Caco-2 (cell line): ENCODE results near the gene GRB14. TPM values are rescaled to one million over a fixed set of nuclear protein-coding genes. Genes with fewer than 3 reads are reported as not detected.

ENCODE experiments used
- Bru-seq: library from RNA; stranded (reverse); fragments of 400-500 nt; gene quantifications from one replicate; lab custom pipeline; 2021; lab: Mats Ljungman, UMichigan
- BruChase-seq, 2 experiments: library from RNA; stranded (reverse); fragments of 400-500 nt; gene quantifications; one replicate each; lab custom pipeline; 2021; lab: Mats Ljungman, UMichigan
- BruUV-seq: library from RNA; stranded (reverse); fragments of 400-500 nt; replicated peaks from 2 replicates; lab custom pipeline; 2021; lab: Mats Ljungman, UMichigan
- CTCF ChIA-PET: fragments of 300-600 bp; sonication (Branson Sonifier 250); formaldehyde crosslinking; loops from one replicate; lab custom pipeline; 2022; ENCODE audit warnings: antibody characterized with exemption; lab: Charles Lee
- POLR2A ChIA-PET: fragments of 300-600 bp; sonication (Branson Sonifier 250); formaldehyde crosslinking; loops from one replicate; lab custom pipeline; 2022; ENCODE audit warnings: antibody characterized with exemption; lab: Charles Lee
- DNase-seq, 2 experiments: peaks; one replicate each; pipeline versions ENCODE4 v3.0.0 to v3.0.0-alpha.2; 2020 to 2022
- H3K27me3 ChIP-seq: replicated peaks from 2 replicates; pipeline ENCODE4 v1.6.0; 2011; ENCODE audit warnings: low read length; ENCODE audit not compliant: control insufficient read depth, insufficient read depth
- H3K36me3 ChIP-seq: 2 replicates; pipeline ENCODE4 v1.5.1; 2011; ENCODE audit warnings: low read length; ENCODE audit not compliant: control insufficient read depth, insufficient read depth
- H3K4me1 ChIP-seq: fragments of 250-450 bp; sonication (Bioruptor Pico); 2 replicates; pipeline ENCODE4 v1.5.1; 2020; ENCODE audit warnings: mild to moderate bottlenecking
- H3K4me3 ChIP-seq: 2 replicates; pipeline ENCODE4 v1.5.1; 2011; ENCODE audit warnings: low read depth, mild to moderate bottlenecking, control low read depth, low read length
- H3K9me3 ChIP-seq: fragments of 250-450 bp; sonication (Bioruptor Pico); 2 replicates; pipeline ENCODE4 v1.5.1; 2020; ENCODE audit warnings: mild to moderate bottlenecking, moderate library complexity
- H3K27ac Mint-ChIP-seq: one replicate; pipeline ENCODE4 v1.8.0; 2022; ENCODE audit warnings: mixed read lengths; ENCODE audit not compliant: unreplicated experiment
- H3K27me3 Mint-ChIP-seq: one replicate; pipeline ENCODE4 v1.8.0; 2022; ENCODE audit warnings: mixed read lengths; ENCODE audit not compliant: insufficient read depth, unreplicated experiment
- H3K36me3 Mint-ChIP-seq: one replicate; pipeline ENCODE4 v1.8.0; 2022; ENCODE audit warnings: mild to moderate bottlenecking, mixed read lengths; ENCODE audit not compliant: insufficient read depth, unreplicated experiment
- H3K4me1 Mint-ChIP-seq: one replicate; pipeline ENCODE4 v1.8.0; 2022; ENCODE audit warnings: low read depth, mixed read lengths; ENCODE audit not compliant: unreplicated experiment
- H3K4me3 Mint-ChIP-seq: one replicate; pipeline ENCODE4 v1.8.0; 2022; ENCODE audit warnings: mild to moderate bottlenecking, moderate library complexity, mixed read lengths; ENCODE audit not compliant: unreplicated experiment
- H3K9me3 Mint-ChIP-seq: one replicate; pipeline ENCODE4 v1.8.0; 2022; ENCODE audit warnings: mixed read lengths; ENCODE audit not compliant: unreplicated experiment
- CTCF ChIP-seq, 2 experiments: fragments of 200-600 bp in 1 of 2; IDR thresholded peaks; 1 replicate in 1 of 2; 2 replicates in 1 of 2; pipeline versions ENCODE4 v1.5.1 to v1.8.0; 2011 to 2022; ENCODE audit warnings: antibody characterized with exemption in 1 of 2, control low read depth in 1 of 2, inconsistent platforms in 1 of 2, low read depth in 1 of 2, low read length in 1 of 2, mild to moderate bottlenecking in 1 of 2, moderate library complexity in 1 of 2; ENCODE audit not compliant: insufficient read depth in 1 of 2, severe bottlenecking in 1 of 2, unreplicated experiment in 1 of 2
- intact Hi-C: fragments of 100-400 bp; cut with micrococcal nuclease; formaldehyde crosslinking; loops from one replicate; pipeline ENCODE4 v1.10.0; 2022; ENCODE audit not compliant: unreplicated experiment
- long read RNA-seq: library from polyadenylated mRNA; stranded (forward); transcript quantifications from one replicate; pipeline ENCODE4 v2.0.0, GENCODE V29; 2022
- total RNA-seq: library from RNA; stranded (reverse); gene quantifications from 2 replicates; pipeline ENCODE4 v1.2.3, GENCODE V29; 2022

The GRB14 gene
- total RNA-seq: 10.1 and 12.7 TPM in 2 replicates
- Bru-seq, nascent RNA: percentile 68 among the genes with signal in this experiment
- percentile 67 among the genes with signal in this experiment for BruChase-seq, experiment 1, labeled RNA remaining after a 2-hour chase
- BruChase-seq, experiment 2, labeled RNA remaining after a 6-hour chase: percentile 56 among the genes with signal in this experiment
- long read RNA-seq, transcript GRB14-201 (14 exons, 2,382 nt): major isoform, 23 of 39 reads
- long read RNA-seq, partial matches to known transcripts: 1 of 39 reads
- long read RNA-seq, other reads (novel, unspliced or antisense): 14 of 39 reads

- intact Hi-C loops: loop anchor here (1.0 to 2.0 kb wide), 3 partner anchors 72 to 292 kb away; no protein-coding TSS in a partner anchor
- Mint-ChIP-seq H3K4me3 (peak within 1 kb of the TSS; percentile 85), H3K9me3 (no peaks in the 10 kb centered on the region), H3K4me1 (peaks cover 13% of the 10 kb centered on the region), H3K27me3 (no peaks in the 10 kb centered on the region), H3K36me3 (peaks cover 6% of the 10 kb centered on the region), H3K27ac (peak within 1 kb of the TSS; percentile 63)
- CTCF ChIA-PET: interaction anchor here (0.9 to 1.0 kb wide), 2 partner anchors 20 to 221 kb away, joined by 4 read pairs; partner anchors contain the start of gene COBLL1
- H3K4me3 ChIP-seq: peak within 1 kb of the TSS; percentile 94
- H3K27me3 ChIP-seq: no peaks in the 10 kb centered on the region
- no peaks in the 10 kb centered on the region for H3K36me3 ChIP-seq
- peak; percentile 10 to 18 for TF ChIP-seq CTCF (IDR thresholded peaks at IDR 0.05; ENCODE audit: insufficient read depth in 1 of 2, low read depth in 1 of 2, low read length in 1 of 2, severe bottlenecking in 1 of 2, unreplicated experiment in 1 of 2)
- POLR2A ChIA-PET: no interaction called here
- peak; percentile 85 to 86 for DNase-seq
- BruUV-seq: no TSS peak
- peaks cover 18% of the 10 kb centered on the region for H3K4me1 ChIP-seq
- H3K9me3 ChIP-seq: no peaks in the 10 kb centered on the region
Observed at GRCh38 chr2:164620873-164621763, at the start of gene GRB14. GRB14 (minus strand) TSS chr2:164621482; CDS start chr2:164621309, 173 bp downstream.

- intact Hi-C loops: no loop called here
- BruUV-seq: no TSS peak
- no peak overlapping the region for H3K27ac Mint-ChIP-seq
- H3K9me3 Mint-ChIP-seq: no peaks in the 10 kb centered on the region
- H3K4me3 Mint-ChIP-seq: no peak overlapping the region
- Histone ChIP-seq H3K36me3 (no peaks in the 10 kb centered on the region), H3K4me3 (no peak overlapping the region), H3K4me1 (no peaks in the 10 kb centered on the region), H3K27me3 (no peaks in the 10 kb centered on the region), H3K9me3 (no peaks in the 10 kb centered on the region)
- ChIA-PET POLR2A (no interaction called here), CTCF (no interaction called here)
- TF ChIP-seq CTCF (IDR thresholded peaks at IDR 0.05; ENCODE audit: insufficient read depth in 1 of 2, low read depth in 1 of 2, low read length in 1 of 2, severe bottlenecking in 1 of 2, unreplicated experiment in 1 of 2): no peak
- H3K27me3 Mint-ChIP-seq: no peaks in the 10 kb centered on the region
- no peaks in the 10 kb centered on the region for H3K4me1 Mint-ChIP-seq
- DNase-seq: no peak
- H3K36me3 Mint-ChIP-seq: peaks cover 4% of the 10 kb centered on the region
Observed at GRCh38 chr2:164669291-164669690, 48.0 kb upstream of the GRB14 start.

GRCh38 chr2:164667566-164667965 lies 46.3 kb upstream of the GRB14 start:
- H3K9me3 ChIP-seq: no peaks in the 10 kb centered on the region
- no peak for DNase-seq
- H3K27me3 ChIP-seq: no peaks in the 10 kb centered on the region
- H3K4me1 ChIP-seq: no peaks in the 10 kb centered on the region
- Mint-ChIP-seq H3K4me1 (no peaks in the 10 kb centered on the region), H3K27me3 (no peaks in the 10 kb centered on the region), H3K36me3 (peaks cover 4% of the 10 kb centered on the region), H3K27ac (no peak overlapping the region), H3K4me3 (no peak overlapping the region), H3K9me3 (no peaks in the 10 kb centered on the region)
- no peak for TF ChIP-seq CTCF (IDR thresholded peaks at IDR 0.05; ENCODE audit: insufficient read depth in 1 of 2, low read depth in 1 of 2, low read length in 1 of 2, severe bottlenecking in 1 of 2, unreplicated experiment in 1 of 2)
- POLR2A ChIA-PET: interaction anchor here (0.6 kb wide), 1 partner anchor 90 kb away, joined by 6 read pairs; no protein-coding TSS in a partner anchor
- intact Hi-C loops: no loop called here
- H3K4me3 ChIP-seq: no peak overlapping the region
- no peaks in the 10 kb centered on the region for H3K36me3 ChIP-seq
- CTCF ChIA-PET: interaction anchor here (0.7 to 1.6 kb wide), 2 partner anchors 35 to 67 kb away, joined by 3 to 9 read pairs; no protein-coding TSS in a partner anchor
- no TSS peak for BruUV-seq
